HCT116 (cell line): ENCODE data around the gene MTUS2. TPM values are rescaled to one million over a fixed set of nuclear protein-coding genes. Genes with fewer than 3 reads are reported as not detected.

Experiments
- ATAC-seq: fragments of 200-7000 bp; cut with Tn5 transposase; 2 replicates; pipeline ENCODE4 v1.9.1; 2020; ENCODE audit warnings: mild to moderate bottlenecking, moderate library complexity
- BruUV-seq: library from RNA; stranded (reverse); fragments of 400-500 nt; replicated peaks from 2 replicates; lab custom pipeline; 2021; lab: Mats Ljungman, UMichigan
- CTCF ChIA-PET: fragments of 300-600 bp; sonication (Branson Sonifier 250); formaldehyde crosslinking; loops from one replicate; lab custom pipeline; 2021; ENCODE audit warnings: antibody characterized with exemption; lab: Charles Lee
- POLR2A ChIA-PET: fragments of 300-600, 350-600 bp; sonication (Branson Sonifier 250); formaldehyde crosslinking; loops from one replicate; lab custom pipeline; 2021; ENCODE audit warnings: antibody characterized with exemption; lab: Charles Lee
- RAD21 ChIA-PET, 2 experiments: fragments of 300-600 bp; sonication (Branson Sonifier 250); formaldehyde crosslinking; loops; one replicate each; lab custom pipeline; 2023; ENCODE audit warnings: low total read pairs in 2 of 2; ENCODE audit not compliant: uncharacterized antibody in 2 of 2, unreplicated experiment in 2 of 2, low non-redundant PET in 1 of 2; lab: Charles Lee
- DNase-seq: peaks from one replicate; pipeline ENCODE4 v3.0.0-alpha.2; 2010; ENCODE audit warnings: low read depth, low spot score
- H2AFZ ChIP-seq: fragments of 200-600 bp; shearing (Covaris generic), sonication (generic); 2 replicates; pipeline ENCODE4 v1.6.1; 2017; ENCODE audit warnings: low read depth, mixed run types, mixed read lengths, antibody characterized with exemption, low read length; ENCODE audit not compliant: poor library complexity, severe bottlenecking
- H3K27ac ChIP-seq: 2 replicates; pipeline ENCODE4 v1.5.1; 2012; ENCODE audit warnings: low read depth, low read length
- H3K27me3 ChIP-seq: fragments of 200-600 bp; sonication (generic); 2 replicates; pipeline ENCODE4 v1.6.1; 2016; ENCODE audit warnings: mixed run types, low read length, mixed read lengths; ENCODE audit not compliant: insufficient read depth
- H3K36me3 ChIP-seq, 2 experiments: fragments of 200-500 bp in 1 of 2; fragments of 200-600 bp in 1 of 2; sonication (Bioruptor generic) in 1 of 2; sonication (generic) in 1 of 2; 2 replicates each; pipeline versions ENCODE4 v1.5.1 to v1.6.1; 2014 to 2016; ENCODE audit warnings: low read length in 2 of 2, inconsistent platforms in 1 of 2, mixed read lengths in 1 of 2, mixed run types in 1 of 2; ENCODE audit not compliant: insufficient read depth in 2 of 2, control insufficient read depth in 1 of 2
- H3K4me1 ChIP-seq, 2 experiments: fragments of 200-600 bp in 1 of 2; sonication (generic) in 1 of 2; 2 replicates each; pipeline versions ENCODE4 v1.5.1 to v1.6.1; 2012 to 2017; ENCODE audit warnings: low read length in 2 of 2, inconsistent platforms in 1 of 2, mild to moderate bottlenecking in 1 of 2, mixed read lengths in 1 of 2, mixed run types in 1 of 2, moderate library complexity in 1 of 2; ENCODE audit not compliant: insufficient read depth in 2 of 2, control insufficient read depth in 1 of 2
- H3K4me2 ChIP-seq: fragments of 200-600 bp; sonication (generic); 2 replicates; pipeline ENCODE4 v1.6.1; 2017; ENCODE audit warnings: mixed run types, low read length, mixed read lengths
- H3K4me3 ChIP-seq, 2 experiments: fragments of 200-600 bp in 1 of 2; sonication (generic) in 1 of 2; replicated peaks in 1 of 2; 2 replicates each; pipeline ENCODE4 v1.5.1; 2011 to 2016; ENCODE audit warnings: low read length in 2 of 2, control low read depth in 1 of 2, low read depth in 1 of 2, mild to moderate bottlenecking in 1 of 2, mixed read lengths in 1 of 2, mixed run types in 1 of 2
- H3K79me2 ChIP-seq: fragments of 200-600 bp; sonication (generic); 2 replicates; pipeline ENCODE4 v1.6.1; 2017; ENCODE audit warnings: mild to moderate bottlenecking, mixed run types, low read length, moderate library complexity, mixed read lengths; ENCODE audit not compliant: insufficient read depth
- H3K9ac ChIP-seq: fragments of 200-600 bp; sonication (generic); 2 replicates; pipeline ENCODE4 v1.6.1; 2016; ENCODE audit warnings: low read length, mixed read lengths
- H3K9me2 ChIP-seq: fragments of 200-600 bp; sonication (generic), shearing (Covaris generic); 2 replicates; pipeline ENCODE4 v1.6.1; 2017; ENCODE audit warnings: mixed run types, mild to moderate bottlenecking, moderate library complexity; ENCODE audit not compliant: insufficient read depth
- H3K9me3 ChIP-seq, 2 experiments: fragments of 200-500 bp in 1 of 2; fragments of 200-600 bp in 1 of 2; sonication (Bioruptor generic) in 1 of 2; sonication (generic) in 1 of 2; 2 replicates each; pipeline ENCODE4 v1.6.1; 2014 to 2017; ENCODE audit warnings: low read length in 2 of 2, mixed read lengths in 2 of 2, inconsistent platforms in 1 of 2, low read depth in 1 of 2, mild to moderate bottlenecking in 1 of 2, mixed run types in 1 of 2, moderate library complexity in 1 of 2; ENCODE audit not compliant: control insufficient read depth in 1 of 2, insufficient read depth in 1 of 2
- H4K20me1 ChIP-seq: fragments of 200-600 bp; sonication (generic), shearing (Covaris generic); 2 replicates; pipeline ENCODE4 v1.6.1; 2017; ENCODE audit warnings: mixed run types, mild to moderate bottlenecking, moderate library complexity; ENCODE audit not compliant: insufficient read depth
- CBX3 ChIP-seq: IDR thresholded peaks from 2 replicates; pipeline ENCODE4 v1.6.1; 2012; ENCODE audit warnings: low read depth
- CTCF ChIP-seq, 3 experiments: fragments of 200-600 bp in 1 of 3; sonication (generic) in 1 of 3; IDR thresholded peaks in 2 of 3; conservative IDR thresholded peaks in 1 of 3; 2 replicates each; pipeline ENCODE4 v1.5.1; 2012 to 2017; ENCODE audit warnings: low read depth in 2 of 3, low read length in 2 of 3, antibody characterized with exemption in 1 of 3, borderline replicate concordance in 1 of 3, control low read depth in 1 of 3, mild to moderate bottlenecking in 1 of 3, mixed read lengths in 1 of 3, mixed run types in 1 of 3, moderate library complexity in 1 of 3; ENCODE audit not compliant: insufficient read depth in 1 of 3
- EGR1 ChIP-seq: IDR thresholded peaks from 2 replicates; pipeline ENCODE4 v1.6.1; 2012; ENCODE audit warnings: low read depth
- ELF1 ChIP-seq: IDR thresholded peaks from 2 replicates; pipeline ENCODE4 v1.6.1; 2012; ENCODE audit warnings: low read depth, borderline replicate concordance
- EZH2 ChIP-seq: fragments of 200-600 bp; sonication (generic); IDR thresholded peaks from 2 replicates; pipeline ENCODE4 v1.6.1; 2017; ENCODE audit warnings: antibody characterized with exemption, mixed run types
- EZH2phosphoT487 ChIP-seq: fragments of 200-600 bp; IDR thresholded peaks from 2 replicates; pipeline ENCODE4 v1.6.1; 2018; ENCODE audit warnings: antibody characterized with exemption, borderline replicate concordance
- POLR2A ChIP-seq: IDR thresholded peaks from 2 replicates; pipeline ENCODE4 v1.7.0; 2011; ENCODE audit warnings: borderline replicate concordance; ENCODE audit not compliant: insufficient read depth, insufficient read length; ENCODE audit errors: extremely low read depth
- POLR2AphosphoS5 ChIP-seq: IDR thresholded peaks from 2 replicates; pipeline ENCODE4 v1.6.1; 2011; ENCODE audit warnings: mild to moderate bottlenecking, low read depth, low read length, moderate library complexity
- REST ChIP-seq: IDR thresholded peaks from 2 replicates; pipeline ENCODE4 v1.6.1; 2012; ENCODE audit warnings: low read depth
- SIN3A ChIP-seq: IDR thresholded peaks from 2 replicates; pipeline ENCODE4 v1.6.1; 2012; ENCODE audit warnings: low read depth
- ZBTB33 ChIP-seq: IDR thresholded peaks from 2 replicates; pipeline ENCODE4 v1.6.1; 2011; ENCODE audit warnings: mild to moderate bottlenecking, low read length, moderate library complexity; ENCODE audit not compliant: insufficient replicate concordance; ENCODE audit errors: extremely low read depth
- intact Hi-C: fragments of 100-400 bp; cut with micrococcal nuclease; formaldehyde crosslinking; loops from 2 replicates; pipeline ENCODE4 v1.10.0; 2022
- total RNA-seq: library from RNA; stranded (reverse); gene quantifications from one replicate; pipeline ENCODE4 v1.2.1, GENCODE V29; 2021; ENCODE audit not compliant: unreplicated experiment
- TF ChIP-seq, protein P1 (sequence below): IDR thresholded peaks from 2 replicates; pipeline ENCODE4 v1.6.1; 2012

MTUS2 gene
- total RNA-seq, 1 experiment from 2014 or later = 0.02 TPM

GRCh38 chr13:29422015-29422414, 601.9 kb downstream of the MTUS2 start (continued):
- no peak for TF ChIP-seq EGR1

GRCh38 chr13:29423050-29423449, 602.9 kb downstream of the MTUS2 start:
- Histone ChIP-seq H3K4me2 (no peak overlapping the region), H3K4me3 (no peak overlapping the region), H3K79me2 (no peaks in the 10 kb centered on the region), H2AFZ (no peak overlapping the region), H3K27ac (no peak overlapping the region), H3K27me3 (peaks cover 37% of the 10 kb centered on the region), H3K9me3 (no peaks in the 10 kb centered on the region), H3K36me3 (no peaks in the 10 kb centered on the region), H3K4me1 (peaks cover 3 to 4% of the 10 kb centered on the region in 2 experiments; a peak in 2 of 4 replicates), H3K9me2 (no peaks in the 10 kb centered on the region), H4K20me1 (no peaks in the 10 kb centered on the region; the same call in 1 of the 2 replicates), H3K9ac (no peak overlapping the region)
- TF ChIP-seq EZH2 = no peak
- no peak for TF ChIP-seq EGR1
- no peak for TF ChIP-seq POLR2AphosphoS5
- no peak for TF ChIP-seq POLR2A
- TF ChIP-seq, protein P1, sequence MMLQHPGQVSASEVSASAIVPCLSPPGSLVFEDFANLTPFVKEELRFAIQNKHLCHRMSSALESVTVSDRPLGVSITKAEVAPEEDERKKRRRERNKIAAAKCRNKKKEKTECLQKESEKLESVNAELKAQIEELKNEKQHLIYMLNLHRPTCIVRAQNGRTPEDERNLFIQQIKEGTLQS = no peak
- TF ChIP-seq SIN3A = no peak
- no peak for TF ChIP-seq CBX3
- TF ChIP-seq ZBTB33 = no peak
- TF ChIP-seq ELF1 = no peak
- TF ChIP-seq CTCF (IDR thresholded peaks at IDR 0.05 in 2 of 3, conservative IDR thresholded peaks at IDR 0.05 in 1 of 3; ENCODE audit: borderline replicate concordance in 1 of 3, insufficient read depth in 1 of 3, low read depth in 2 of 3, low read length in 2 of 3) = no peak
- TF ChIP-seq REST = no peak
- no peak for TF ChIP-seq EZH2phosphoT487
- RAD21 ChIA-PET = no interaction called here
- ATAC-seq (no peak), DNase-seq (no peak)
- POLR2A ChIA-PET = interaction anchor here (0.7 kb wide), 1 partner anchor 16 kb away, joined by 3 read pairs; no protein-coding TSS in a partner anchor
- CTCF ChIA-PET = no interaction called here
- intact Hi-C loops = no loop called here
- BruUV-seq = no TSS peak
